Stimulated activated CD8-positive, alpha-beta memory T cell treated with anti-CD3 and anti-CD28 coated beads, Interleukin-15, amount 100 ng/mL, for 1 hour (primary cell): ENCODE results near the gene ERC2.
"Not testable (repeated sequence)": the region's sequence is repeated elsewhere in the genome, so short reads cannot be mapped to it uniquely, and the experiment has no call there.

Experiments used
- DNase-seq: peaks from one replicate; pipeline ENCODE4 v3.0.0-alpha.2; 2020; ENCODE audit warnings: low read depth

Gene ERC2

DNA sequence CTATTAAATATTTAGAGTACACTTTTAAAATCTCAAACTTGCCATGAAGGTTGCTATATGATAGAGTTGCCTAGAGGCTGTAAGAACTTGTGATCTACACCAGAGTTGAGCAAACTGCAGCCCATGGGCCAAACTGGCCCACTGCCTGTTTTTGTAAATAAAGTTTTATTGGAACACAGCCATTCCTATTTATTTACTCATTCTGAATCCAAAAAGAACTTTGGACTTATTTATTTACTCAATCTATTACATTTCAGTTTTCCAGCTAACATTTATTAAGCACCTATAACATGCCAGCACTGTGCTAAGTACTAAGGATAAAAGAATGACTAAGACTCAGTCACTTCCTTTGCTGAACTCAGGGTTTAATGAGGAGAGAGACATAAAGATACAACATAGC, 403.6 kb downstream of the ERC2 start:
- DNase-seq = no peak

DNA sequence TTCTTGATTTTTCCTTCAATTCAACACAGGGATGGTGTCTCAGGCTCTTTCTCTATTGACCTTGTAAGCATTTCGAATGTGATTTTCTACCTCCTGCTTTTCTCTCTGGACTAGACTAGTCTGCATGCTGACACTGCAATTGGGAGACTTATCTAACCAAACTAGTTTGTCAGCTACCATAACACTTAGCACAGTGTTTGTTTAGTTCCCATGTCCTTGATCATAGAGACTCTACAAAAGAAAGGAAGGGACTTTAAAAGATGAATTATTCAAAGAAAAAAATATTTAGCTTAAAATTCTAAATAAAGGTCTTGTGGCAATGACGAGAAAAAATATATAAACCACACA, 407.0 kb downstream of the ERC2 start:
- DNase-seq = no peak

DNA sequence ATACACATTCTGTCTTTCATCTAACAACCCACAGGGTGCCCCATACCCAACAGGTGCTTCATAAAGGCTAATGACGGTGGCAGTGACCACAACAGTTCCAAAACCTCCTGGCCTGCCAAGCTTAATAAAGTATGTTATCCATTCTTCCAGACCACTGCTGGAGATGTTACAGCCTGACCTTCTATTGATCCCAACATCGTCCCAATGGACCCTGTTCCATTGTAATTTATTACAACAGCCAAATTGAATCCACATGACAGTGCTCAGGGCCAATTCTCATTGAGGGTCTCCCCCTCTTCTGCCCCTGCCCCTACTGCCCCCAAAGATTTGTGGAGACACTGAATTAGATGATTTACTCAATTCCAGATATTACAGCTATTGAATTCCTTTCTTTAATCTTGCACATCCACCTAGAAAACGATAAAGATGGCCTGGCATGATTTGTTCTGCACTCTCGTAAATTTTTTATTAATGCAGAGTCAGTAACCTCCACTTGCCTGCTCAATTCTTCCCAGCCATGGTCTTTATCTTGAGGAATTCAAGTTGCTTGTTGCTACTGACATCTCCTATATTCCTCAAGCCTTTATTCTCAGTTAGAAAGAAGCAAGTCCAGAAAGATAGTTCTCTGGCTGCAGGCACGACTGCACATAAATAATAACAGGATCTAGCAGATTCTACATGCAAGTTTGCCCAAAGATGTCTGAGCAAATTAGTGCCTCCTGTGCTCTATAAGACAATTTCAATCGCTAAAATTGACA, 407.6 kb downstream of the ERC2 start:
- DNase-seq = no peak

DNA sequence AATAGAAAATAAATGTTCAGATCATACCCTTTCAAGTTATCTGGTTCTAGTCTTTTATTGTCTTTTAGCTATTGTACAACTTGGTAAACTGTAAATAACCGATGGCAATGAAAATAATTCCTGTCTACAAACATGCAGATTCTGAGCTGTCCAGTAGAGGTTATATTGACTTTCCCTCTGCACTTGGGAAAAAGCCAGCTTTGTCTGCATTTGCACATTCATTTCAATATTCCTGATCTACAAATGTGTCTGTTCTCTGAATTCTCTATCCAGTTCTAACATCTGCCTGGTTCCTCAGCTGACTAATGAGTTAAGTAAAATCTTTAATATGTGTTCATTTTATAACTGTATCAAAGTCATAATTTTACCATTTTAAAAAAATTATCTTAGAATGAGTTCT, 408.5 kb downstream of the ERC2 start:
- no peak for DNase-seq

DNA sequence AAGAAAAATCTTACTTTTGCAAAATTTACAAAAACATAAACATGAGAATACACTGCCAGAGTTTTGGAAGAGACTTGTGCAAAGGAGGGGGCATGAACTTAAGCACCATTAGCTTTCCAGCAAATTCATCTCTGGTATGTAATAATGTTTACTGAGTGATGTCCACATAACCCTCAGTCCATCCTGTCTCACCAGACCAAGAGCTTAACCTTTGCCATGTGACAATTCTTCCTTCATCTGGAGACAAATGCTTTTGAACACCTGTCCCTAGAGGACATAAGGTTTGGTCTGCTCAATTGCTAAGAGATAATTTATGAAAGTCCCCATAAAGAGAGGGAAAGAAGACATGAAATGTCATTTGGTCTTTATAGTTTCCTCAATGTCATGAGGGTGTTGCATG, 412.3 kb downstream of the ERC2 start:
- DNase-seq = no peak

DNA sequence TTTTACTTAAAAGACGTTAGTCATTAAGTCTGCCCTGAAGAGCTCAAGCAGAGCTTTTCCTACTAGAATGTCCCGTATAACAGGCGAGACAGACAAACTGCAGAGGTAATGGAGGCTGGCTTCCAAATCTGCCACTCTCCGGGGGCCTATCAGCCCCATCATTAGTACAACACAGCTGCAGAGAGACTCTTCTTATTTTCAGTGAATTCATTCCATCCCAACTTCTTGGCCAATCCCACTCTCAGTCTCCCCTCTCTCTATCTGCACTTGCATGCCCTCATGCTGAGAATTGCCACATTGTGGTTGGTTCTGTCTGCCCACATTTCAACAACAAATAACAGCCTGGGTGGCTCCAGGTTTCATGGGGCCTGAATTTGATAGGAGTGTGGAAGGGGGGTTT, 412.7 kb downstream of the ERC2 start:
- DNase-seq = no peak

DNA sequence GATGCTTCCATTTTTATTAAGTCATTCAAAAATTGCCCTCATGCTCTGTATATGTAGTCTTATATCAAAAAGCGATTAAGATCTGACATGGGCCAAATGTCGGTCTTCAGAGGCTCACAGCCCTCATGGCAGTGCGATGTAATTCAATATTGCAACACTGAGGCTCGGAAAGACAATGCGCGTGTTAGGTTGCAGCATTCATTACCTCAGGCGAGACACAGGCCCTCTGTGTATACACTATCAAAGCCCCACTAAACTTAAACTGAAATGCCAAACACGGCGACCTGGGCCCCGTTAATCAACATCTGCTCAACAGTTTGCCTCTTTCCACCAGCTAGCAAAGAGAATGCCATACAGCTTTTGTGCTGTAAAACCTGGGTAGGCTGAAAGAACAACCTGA, 413.4 kb downstream of the ERC2 start:
- no peak for DNase-seq

DNA sequence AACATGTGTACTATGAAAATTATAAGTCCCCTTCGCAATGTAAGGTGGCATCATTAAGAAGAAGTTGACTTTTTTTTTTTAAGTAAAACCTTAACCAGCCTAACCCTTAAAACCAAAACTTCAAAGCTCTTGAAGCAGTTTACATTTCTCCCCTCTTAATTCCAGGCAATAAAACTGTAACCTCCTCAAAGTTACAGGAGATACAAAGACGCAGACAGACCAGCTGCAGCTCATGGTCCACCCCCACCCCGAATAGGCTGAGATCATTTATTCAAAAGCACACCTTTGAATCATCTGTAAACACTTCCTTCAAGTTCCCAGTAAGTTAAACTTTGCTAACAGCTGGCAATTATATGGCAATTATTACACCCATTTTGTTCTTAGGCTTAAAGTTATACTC, 414.5 kb downstream of the ERC2 start:
- DNase-seq = no peak

DNA sequence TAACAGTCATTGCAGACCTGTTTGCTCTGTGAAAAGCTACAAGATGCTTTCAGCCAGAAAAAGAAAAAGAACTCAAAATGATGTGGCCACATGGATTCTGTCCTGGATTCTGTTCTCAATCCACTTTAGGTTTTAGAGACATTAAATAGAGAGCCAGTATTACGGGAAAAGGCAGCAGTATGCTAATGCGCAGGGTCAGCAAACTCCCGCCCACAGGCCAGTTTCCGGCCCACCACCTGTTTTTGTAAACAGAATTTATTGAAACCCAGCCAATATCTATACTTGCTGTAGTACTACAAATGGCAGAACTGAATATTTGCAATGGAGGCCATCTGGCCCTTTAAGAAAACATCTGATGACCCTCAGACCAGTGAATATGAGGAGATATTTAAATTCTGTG, 416.1 kb downstream of the ERC2 start:
- DNase-seq = no peak

DNA sequence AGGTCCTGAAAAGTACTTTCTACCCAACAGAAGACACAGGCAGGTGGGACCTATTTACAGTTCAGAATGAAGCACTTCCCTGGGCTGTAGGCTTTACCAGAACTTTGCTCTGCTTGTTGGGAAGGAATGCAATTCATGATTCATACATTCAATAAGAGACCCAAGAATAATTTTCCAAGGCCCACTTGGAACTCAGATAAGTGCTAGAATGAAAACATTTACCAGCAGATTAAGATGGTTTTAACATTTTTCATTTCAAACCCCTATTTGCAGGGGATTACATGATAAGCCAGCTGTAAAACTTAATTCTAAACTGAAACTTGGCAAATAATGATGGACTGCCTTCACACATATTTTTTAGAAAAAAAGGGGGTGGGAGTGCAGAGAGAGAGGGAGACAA, 417.2 kb downstream of the ERC2 start:
- no peak for DNase-seq

DNA sequence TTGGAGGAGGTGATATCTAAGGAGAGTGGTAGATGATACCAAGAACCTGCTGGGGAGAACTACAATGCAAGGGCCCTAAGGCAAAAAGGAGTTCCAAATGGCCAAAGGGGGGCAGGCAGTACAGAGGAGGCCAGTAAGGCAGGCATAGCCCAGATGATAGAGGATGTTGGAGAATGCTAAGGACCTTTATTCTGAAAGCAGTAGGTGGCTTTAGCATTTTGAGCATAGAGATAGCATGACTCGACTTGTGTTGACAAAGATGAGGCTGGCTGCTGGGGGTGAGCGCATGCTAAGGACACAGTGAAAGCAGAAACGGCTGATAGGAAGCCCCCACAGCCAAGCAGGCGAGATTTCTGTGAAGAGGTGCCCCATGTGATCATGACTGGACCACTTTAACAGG, 419.3 kb downstream of the ERC2 start:
- no peak for DNase-seq

DNA sequence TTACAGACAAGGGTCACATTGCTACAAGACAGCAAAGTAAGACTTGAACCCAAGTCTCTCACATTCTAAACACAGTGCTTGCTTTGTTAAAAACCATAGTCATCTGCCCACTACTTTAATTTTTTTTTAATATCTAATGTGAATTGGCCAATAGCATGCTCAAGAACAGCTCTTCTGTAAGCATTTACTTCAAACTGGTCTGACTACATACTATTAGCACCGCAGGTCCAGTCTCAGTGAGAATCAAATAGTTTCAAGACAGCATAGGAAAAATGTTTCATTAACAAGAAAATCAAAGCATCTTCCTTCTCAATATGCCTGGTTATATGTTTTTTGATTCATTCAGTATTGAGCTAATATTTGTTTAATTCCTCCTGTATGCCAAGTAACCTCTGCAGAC, 419.9 kb downstream of the ERC2 start:
- no peak for DNase-seq

DNA sequence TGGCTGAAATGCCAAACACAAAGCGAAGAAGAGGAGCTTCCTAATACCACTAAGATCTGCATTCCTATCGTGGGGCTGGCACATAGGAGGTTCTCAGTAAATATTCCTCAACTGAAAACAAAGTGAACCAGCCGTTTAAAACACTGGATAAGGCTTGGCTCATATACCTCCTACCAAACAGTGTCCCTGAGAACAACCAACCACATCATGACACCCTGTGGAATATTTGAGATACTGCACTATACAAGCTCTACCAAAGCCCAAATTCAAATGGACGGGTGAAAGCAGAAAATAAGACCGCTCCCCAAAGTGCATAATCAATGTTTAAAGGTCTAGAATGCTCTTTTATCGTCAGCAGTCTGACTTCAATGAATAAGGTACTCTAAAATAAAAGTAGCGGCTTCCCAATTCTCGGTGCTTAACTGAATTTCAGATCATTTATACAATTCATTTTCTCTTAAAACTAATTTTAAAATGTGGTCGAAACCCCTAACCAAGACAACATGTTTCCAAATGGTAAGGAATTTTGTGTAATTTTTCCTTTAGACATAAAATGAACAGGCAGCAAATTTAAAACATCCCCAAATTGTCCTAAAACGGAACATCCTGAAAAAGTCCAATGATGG, 425.8 kb downstream of the ERC2 start:
- no peak for DNase-seq

DNA sequence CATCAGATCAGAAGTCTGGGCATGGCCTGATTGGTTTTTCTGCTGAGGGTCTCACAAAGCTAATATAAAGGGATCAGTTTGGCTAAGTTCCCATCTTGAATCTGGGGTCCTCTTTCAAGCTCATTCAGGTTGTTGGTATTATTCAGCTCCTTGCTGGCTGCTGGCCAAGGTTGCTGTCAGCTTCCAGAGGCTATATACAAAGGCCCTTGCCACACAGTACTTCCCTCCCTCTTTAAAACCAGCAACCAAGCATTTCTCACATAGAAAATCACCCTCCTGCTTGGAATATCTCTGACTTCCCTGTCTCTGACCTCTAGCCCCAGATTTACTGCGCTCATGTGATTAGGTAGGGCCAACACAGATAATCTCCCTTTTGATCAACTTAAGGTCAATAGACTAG, 442.9 kb downstream of the ERC2 start:
- no peak for DNase-seq

DNA sequence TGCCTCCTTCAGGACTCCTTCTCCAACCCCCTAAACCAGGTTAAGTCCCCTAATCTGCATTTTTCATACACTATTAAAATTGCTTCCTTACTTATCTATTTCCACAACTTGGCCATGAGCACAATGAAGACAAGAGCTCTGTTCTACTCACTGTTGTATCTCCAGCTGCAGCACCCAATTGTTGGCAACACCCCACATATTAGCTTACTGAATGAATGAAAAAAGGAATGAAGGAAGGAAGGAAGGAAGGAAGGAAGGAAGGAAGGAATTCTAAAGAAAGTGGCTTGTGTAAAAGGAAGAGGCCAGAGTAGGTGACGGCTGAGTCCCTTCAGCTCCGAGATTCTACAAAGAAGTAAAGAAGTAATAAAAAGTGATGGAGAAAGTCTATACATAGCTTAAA, 444.7 kb downstream of the ERC2 start:
- no peak for DNase-seq

DNA sequence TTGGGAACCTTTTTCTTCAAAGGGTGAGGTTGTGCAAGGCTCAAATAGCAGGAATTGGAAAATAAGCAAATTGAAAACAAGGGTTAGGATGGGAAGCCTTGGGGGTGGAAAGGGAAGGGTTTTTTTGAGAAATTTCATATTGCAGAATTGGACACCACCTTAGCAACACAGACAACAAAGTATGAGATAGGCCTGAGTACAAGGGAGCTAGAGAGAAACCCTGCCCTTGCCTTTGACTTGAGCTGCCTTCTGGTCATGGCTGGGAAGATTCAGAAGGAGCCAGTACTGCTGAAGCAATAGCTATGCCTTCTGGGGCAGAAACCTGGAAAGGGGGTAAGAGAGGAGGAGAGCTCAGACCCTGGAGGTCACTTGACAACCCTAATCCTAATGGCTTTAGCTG, 445.6 kb downstream of the ERC2 start:
- no peak for DNase-seq

DNA sequence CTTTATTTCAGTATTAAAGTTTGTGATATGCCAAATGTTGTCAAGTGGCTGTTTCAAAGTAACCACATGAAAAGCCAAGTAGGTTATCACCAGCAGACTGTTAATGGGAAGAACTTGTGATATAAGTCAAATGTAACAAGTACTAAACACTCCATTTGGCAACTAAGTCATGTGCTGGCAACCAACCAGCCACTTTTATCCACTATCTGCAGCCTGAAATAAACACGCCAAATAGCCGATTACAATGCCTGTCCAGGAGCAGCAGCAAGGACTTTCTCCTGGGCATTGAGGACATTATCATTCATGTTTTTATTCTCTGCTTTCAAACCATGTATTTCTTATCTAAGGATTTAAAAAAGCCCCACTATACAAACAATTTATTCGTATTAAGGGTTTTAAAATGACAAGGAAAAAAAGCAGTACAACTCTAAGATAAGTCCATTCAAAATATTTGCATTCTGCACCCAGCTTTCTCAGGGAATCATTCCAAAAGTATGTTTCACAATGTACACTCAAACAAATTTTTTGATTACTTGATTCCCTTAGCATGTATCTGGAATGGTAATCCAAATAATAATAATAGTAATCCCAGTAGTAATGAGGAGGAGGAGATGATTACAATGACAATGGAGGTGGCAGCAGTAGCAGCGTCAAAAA, 448.6 kb downstream of the ERC2 start:
- no peak for DNase-seq

DNA sequence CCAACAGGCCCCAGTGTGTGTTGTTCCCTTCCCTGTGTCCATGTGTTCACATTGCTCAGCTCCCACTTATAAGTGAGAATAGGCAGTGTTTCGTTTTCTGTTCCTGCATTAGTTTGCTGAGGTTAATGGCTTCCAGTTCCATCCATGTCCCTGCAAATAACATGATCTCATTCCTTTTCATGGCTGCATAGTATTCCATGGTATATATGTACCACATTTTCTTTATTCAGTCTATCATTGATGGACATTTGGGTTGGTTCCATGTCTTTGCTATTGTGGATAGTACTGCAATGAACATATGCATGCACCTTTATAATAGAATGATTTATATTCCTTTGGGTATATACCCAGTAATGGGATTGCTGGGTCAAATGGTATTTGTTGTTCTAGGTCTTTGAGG, 452.9 kb downstream of the ERC2 start:
- not testable (repeated sequence) for DNase-seq

DNA sequence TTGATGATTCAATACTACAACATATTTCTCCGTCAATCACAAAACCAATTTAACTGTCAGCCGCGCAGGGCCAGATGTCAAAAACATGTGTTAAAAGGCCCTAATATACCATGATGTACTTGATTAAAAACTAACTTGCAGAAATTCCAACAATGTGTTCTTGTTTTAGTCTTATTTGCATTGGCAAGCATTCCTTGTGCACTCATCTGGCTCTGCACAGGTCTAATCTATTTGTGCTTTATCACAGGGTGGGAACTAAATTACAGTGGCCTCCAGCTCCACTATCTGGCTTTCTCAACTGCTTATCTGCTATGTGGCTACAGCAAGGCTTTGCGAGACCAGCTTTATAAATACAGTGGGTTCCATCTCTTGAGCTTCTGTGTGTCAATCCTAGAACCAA, 455.5 kb downstream of the ERC2 start:
- no peak for DNase-seq

DNA sequence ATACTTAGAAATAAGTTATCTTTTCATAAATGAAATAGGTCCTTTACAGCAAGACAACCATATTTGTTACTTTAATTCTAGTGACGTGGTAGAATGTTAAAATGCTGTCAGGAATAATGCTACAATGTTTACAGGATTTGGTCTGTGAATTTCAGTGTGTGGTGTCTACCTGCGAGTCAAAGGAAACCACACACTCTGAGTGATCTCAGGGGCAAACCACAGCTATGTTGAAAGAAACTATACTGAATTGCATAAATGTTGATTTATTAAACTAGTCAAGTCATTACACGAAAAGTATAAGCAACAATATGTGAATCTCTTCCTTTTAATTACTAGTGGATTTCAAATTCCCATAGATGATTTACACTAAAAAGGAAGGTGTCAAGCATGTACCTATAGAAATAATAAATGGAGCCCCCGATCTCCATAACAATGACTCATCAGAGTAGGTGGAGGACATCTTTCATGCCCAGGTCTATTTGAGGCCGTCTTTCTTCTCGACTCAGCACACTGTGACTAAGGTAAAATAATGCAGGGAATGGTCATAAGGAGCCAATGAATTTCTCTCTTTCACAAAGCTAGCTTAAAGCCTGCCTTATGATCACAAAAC, 463.0 kb downstream of the ERC2 start:
- DNase-seq = no peak

DNA sequence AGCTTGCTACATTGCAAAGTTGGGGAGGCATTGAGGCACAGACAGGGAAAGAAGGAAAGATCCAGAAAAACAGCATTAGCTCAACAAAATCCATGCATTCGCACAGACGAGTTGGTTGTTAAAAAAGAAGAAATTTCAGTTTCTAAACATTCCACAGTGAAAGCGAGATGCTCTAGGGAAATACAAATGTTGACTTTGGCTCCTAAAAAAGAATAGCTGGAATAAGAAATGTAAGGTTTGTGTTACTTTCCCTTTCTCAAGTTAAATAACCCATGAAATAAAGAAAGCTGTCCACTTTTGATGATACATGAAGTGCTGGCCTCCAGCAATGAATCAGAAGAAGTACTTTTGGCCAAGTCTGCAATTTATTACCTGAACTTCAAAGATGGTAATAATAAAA, 465.1 kb downstream of the ERC2 start:
- no peak for DNase-seq

DNA sequence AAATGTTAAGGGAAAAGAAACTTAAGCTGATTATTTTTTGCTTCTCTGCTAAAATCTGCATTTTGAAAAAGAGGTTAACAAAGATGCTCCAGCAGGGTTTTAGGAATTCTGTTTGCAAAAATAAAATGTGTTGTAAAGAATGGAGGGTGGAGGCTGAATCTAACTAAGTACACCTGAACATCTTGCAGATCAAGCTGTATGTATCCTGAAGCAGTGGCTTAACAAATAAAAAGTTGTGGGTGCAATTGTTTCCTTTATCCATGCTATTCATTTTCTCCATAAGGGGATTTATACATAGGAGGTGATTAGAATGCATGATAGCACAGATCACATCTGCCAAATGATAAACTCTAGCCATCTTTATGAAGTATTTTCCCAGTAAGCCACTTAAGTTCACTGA, 466.3 kb downstream of the ERC2 start:
- DNase-seq = no peak

DNA sequence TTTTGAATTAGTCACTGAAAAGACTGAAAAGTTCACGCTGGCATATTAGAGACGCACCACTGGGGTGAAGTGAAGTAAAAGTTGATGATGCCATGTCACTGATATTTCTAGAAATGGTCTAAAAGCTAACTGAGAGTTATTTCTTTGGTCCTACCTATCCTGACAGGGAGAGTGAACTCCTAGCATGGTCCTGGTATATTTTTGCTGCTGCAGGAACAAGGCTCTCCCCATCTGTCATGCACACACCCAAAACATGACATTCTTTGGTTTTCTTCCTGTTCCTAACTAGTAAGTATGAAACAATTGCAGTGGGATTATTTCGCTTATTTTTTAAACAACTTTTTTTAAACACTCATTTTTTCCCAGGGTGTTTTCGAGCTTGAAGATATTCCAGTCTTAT, 466.7 kb downstream of the ERC2 start:
- DNase-seq = no peak
